SK-N-SH (cell line): ENCODE results near the gene PNRC2. TPM values are rescaled to one million over a fixed set of nuclear protein-coding genes. Genes with fewer than 3 reads are reported as not detected.

Experiments used
- CTCF ChIA-PET: fragments of 300-600, 350-600 bp; formaldehyde crosslinking; extraction: SDS; loops from one replicate; lab custom pipeline; 2021; lab: Yijun Ruan, JAX
- POLR2A ChIA-PET: fragments of 350-600 bp; sonication (Branson Sonifier 250); formaldehyde crosslinking; extraction: SDS; loops from one replicate; lab custom pipeline; 2020; ENCODE audit warnings: antibody characterized with exemption, inconsistent platforms; lab: Yijun Ruan, JAX
- DNase-seq: peaks from one replicate; pipeline ENCODE4 v3.0.0; 2012
- H2AFZ ChIP-seq: fragments of 200-600 bp; sonication (generic); 2 replicates; pipeline ENCODE4 v1.8.1; 2016; ENCODE audit warnings: antibody characterized with exemption, mild to moderate bottlenecking, low read depth
- H3F3A ChIP-seq: fragments of 200-600 bp; sonication (generic); replicated peaks from 2 replicates; pipeline ENCODE3; 2016; ENCODE audit warnings: antibody characterized with exemption, mild to moderate bottlenecking; ENCODE audit not compliant: insufficient read depth
- H3K27ac ChIP-seq, 2 experiments: fragments of 200-500 bp in 1 of 2; fragments of 200-600 bp in 1 of 2; sonication (Bioruptor generic) in 1 of 2; sonication (generic), shearing (Covaris generic) in 1 of 2; 2 replicates each; pipeline versions ENCODE4 v1.5.1 to v1.6.1; 2014 to 2016; ENCODE audit warnings: low read depth in 2 of 2, inconsistent platforms in 1 of 2, low read length in 1 of 2, mild to moderate bottlenecking in 1 of 2, mixed read lengths in 1 of 2
- H3K27me3 ChIP-seq: fragments of 200-600 bp; sonication (generic), shearing (Covaris generic); 2 replicates; pipeline ENCODE4 v1.6.1; 2016; ENCODE audit warnings: mixed run types; ENCODE audit not compliant: insufficient read depth
- H3K36me3 ChIP-seq, 2 experiments: fragments of 200-500 bp in 1 of 2; fragments of 200-600 bp in 1 of 2; sonication (Bioruptor generic) in 1 of 2; sonication (generic) in 1 of 2; replicated peaks in 1 of 2; 2 replicates each; pipeline versions ENCODE3 to v1.5.1; 2014 to 2016; ENCODE audit warnings: low read length in 1 of 2, mild to moderate bottlenecking in 1 of 2; ENCODE audit not compliant: insufficient read depth in 2 of 2, control insufficient read depth in 1 of 2
- H3K4me1 ChIP-seq, 2 experiments: fragments of 200-500 bp in 1 of 2; fragments of 200-600 bp in 1 of 2; sonication (Bioruptor generic) in 1 of 2; sonication (generic), shearing (Covaris generic) in 1 of 2; 2 replicates each; pipeline versions ENCODE4 v1.5.1 to v1.6.1; 2014 to 2016; ENCODE audit warnings: low read depth in 1 of 2, low read length in 1 of 2, mixed run types in 1 of 2; ENCODE audit not compliant: insufficient read depth in 2 of 2, control insufficient read depth in 1 of 2
- H3K4me2 ChIP-seq: fragments of 200-600 bp; sonication (generic), shearing (Covaris generic); 2 replicates; pipeline ENCODE4 v1.6.1; 2017; ENCODE audit warnings: mixed run types
- H3K4me3 ChIP-seq, 2 experiments: fragments of 200-500 bp in 1 of 2; fragments of 200-600 bp in 1 of 2; sonication (Bioruptor generic) in 1 of 2; sonication (generic), shearing (Covaris generic) in 1 of 2; 2 replicates each; pipeline versions ENCODE4 v1.5.1 to v1.8.1; 2014 to 2016; ENCODE audit warnings: low read depth in 2 of 2, inconsistent platforms in 1 of 2, low read length in 1 of 2, mild to moderate bottlenecking in 1 of 2, mixed read lengths in 1 of 2, moderate library complexity in 1 of 2
- H3K79me2 ChIP-seq: fragments of 200-600 bp; sonication (generic); 2 replicates; pipeline ENCODE4 v1.8.1; 2017; ENCODE audit warnings: mild to moderate bottlenecking; ENCODE audit not compliant: insufficient read depth
- H3K9ac ChIP-seq: fragments of 200-600 bp; sonication (generic); 2 replicates; pipeline ENCODE4 v1.6.1; 2017; ENCODE audit warnings: mixed run types
- H3K9me2 ChIP-seq: fragments of 200-600 bp; sonication (generic); 2 replicates; pipeline ENCODE4 v1.6.1; 2017; ENCODE audit warnings: mixed run types
- H3K9me3 ChIP-seq: fragments of 200-600 bp; sonication (generic); 2 replicates; pipeline ENCODE4 v1.6.1; 2017; ENCODE audit warnings: mixed run types, mild to moderate bottlenecking, moderate library complexity
- H4K20me1 ChIP-seq: fragments of 200-600 bp; sonication (generic); 2 replicates; pipeline ENCODE4 v1.6.1; 2017; ENCODE audit warnings: mild to moderate bottlenecking, mixed run types; ENCODE audit not compliant: insufficient read depth
- CHD2 ChIP-seq: fragments of 150-350 bp; IDR thresholded peaks from 2 replicates; pipeline ENCODE4 v1.6.1; 2018; ENCODE audit warnings: low read length; ENCODE audit not compliant: partially characterized antibody
- ELF1 ChIP-seq: IDR thresholded peaks from 2 replicates; pipeline ENCODE4 v1.4.0; 2012
- EP300 ChIP-seq, 2 experiments: IDR thresholded peaks; 2 replicates each; pipeline versions ENCODE4 v1.4.0 to v1.6.1; 2012; ENCODE audit warnings: borderline replicate concordance in 1 of 2, low read depth in 1 of 2, low read length in 1 of 2
- EZH2phosphoT487 ChIP-seq: fragments of 200-600 bp; sonication (generic); IDR thresholded peaks from 2 replicates; pipeline ENCODE4 v1.6.1; 2017; ENCODE audit warnings: low read depth, mixed run types, mild to moderate bottlenecking, antibody characterized with exemption, moderate library complexity, borderline replicate concordance
- FOXJ3 ChIP-seq: sonication (generic); formaldehyde crosslinking; IDR thresholded peaks from 2 replicates; pipeline ENCODE4 v1.5.1; 2020; ENCODE audit warnings: mild to moderate bottlenecking, missing genetic modification reagents
- FOXM1 ChIP-seq: IDR thresholded peaks from 2 replicates; pipeline ENCODE4 v1.4.0; 2012; ENCODE audit warnings: low read depth, mild to moderate bottlenecking
- GABPA ChIP-seq: IDR thresholded peaks from 2 replicates; pipeline ENCODE4 v1.4.0; 2012; ENCODE audit warnings: low read depth, mild to moderate bottlenecking
- IRF3 ChIP-seq: fragments of 150-350 bp; IDR thresholded peaks from 2 replicates; pipeline ENCODE4 v1.6.1; 2016; ENCODE audit warnings: mild to moderate bottlenecking, low read depth, low read length
- JUND ChIP-seq: IDR thresholded peaks from 2 replicates; pipeline ENCODE4 v1.4.0; 2012
- MXI1 ChIP-seq: IDR thresholded peaks from 2 replicates; pipeline ENCODE4 v1.6.1; 2012; ENCODE audit warnings: mild to moderate bottlenecking, low read depth, low read length, improper control_type of control experiment
- NFIC ChIP-seq: IDR thresholded peaks from 2 replicates; pipeline ENCODE4 v1.4.0; 2012; ENCODE audit warnings: borderline replicate concordance
- NRF1 ChIP-seq: IDR thresholded peaks from 2 replicates; pipeline ENCODE4 v1.6.1; 2012; ENCODE audit warnings: low read depth, mild to moderate bottlenecking, low read length
- PBX3 ChIP-seq: IDR thresholded peaks from 2 replicates; pipeline ENCODE4; 2012
- POLR2AphosphoS5 ChIP-seq: IDR thresholded peaks from 2 replicates; pipeline ENCODE4 v1.6.1; 2012; ENCODE audit warnings: low read depth, low read length
- RAD21 ChIP-seq: IDR thresholded peaks from 2 replicates; pipeline ENCODE4 v1.6.1; 2012; ENCODE audit warnings: mild to moderate bottlenecking, low read length
- RFX5 ChIP-seq: IDR thresholded peaks from 2 replicates; pipeline ENCODE4 v1.6.1; 2012; ENCODE audit warnings: mild to moderate bottlenecking, improper control_type of control experiment, low read length
- RXRA ChIP-seq: IDR thresholded peaks from 2 replicates; pipeline ENCODE4 v1.4.0; 2012; ENCODE audit warnings: low read depth, mild to moderate bottlenecking, borderline replicate concordance
- SIN3A ChIP-seq: IDR thresholded peaks from 2 replicates; pipeline ENCODE4 v1.6.1; 2012; ENCODE audit warnings: low read depth, mild to moderate bottlenecking, low read length, moderate library complexity, borderline replicate concordance
- SMC3 ChIP-seq: IDR thresholded peaks from 2 replicates; pipeline ENCODE4 v1.6.1; 2012; ENCODE audit warnings: low read depth, low read length, improper control_type of control experiment
- TCF12 ChIP-seq: IDR thresholded peaks from 2 replicates; pipeline ENCODE4 v1.4.0; 2012
- TEAD4 ChIP-seq: IDR thresholded peaks from 2 replicates; pipeline ENCODE4 v1.4.0; 2012; ENCODE audit warnings: mild to moderate bottlenecking, borderline replicate concordance; ENCODE audit not compliant: insufficient read depth
- YY1 ChIP-seq: IDR thresholded peaks from 2 replicates; pipeline ENCODE4 v1.4.0; 2012; ENCODE audit warnings: low read depth, mild to moderate bottlenecking
- WGBS: methylation state at CpG from one replicate; pipeline ENCODE4 v1.1.6; 2017; ENCODE audit warnings: low lambda C conversion rate; 5-methylcytosine and 5-hydroxymethylcytosine counted together
- polyA plus RNA-seq, 3 experiments: library from polyadenylated mRNA; depleted of rRNA; stranded (reverse); fragments of >200 nt; gene quantifications; 2 replicates each; pipeline ENCODE4 v1.2.3, GENCODE V29; 2012
- TF ChIP-seq, protein P1 (sequence below): fragments of 200-600 bp; sonication (generic); IDR thresholded peaks from 2 replicates; pipeline ENCODE4 v1.6.1; 2017; ENCODE audit warnings: antibody characterized with exemption, mild to moderate bottlenecking, moderate library complexity

Gene PNRC2
- polyA plus RNA-seq, 1 of the 3 experiments (the other 2 are of a cell fraction) = 43.8 TPM

DNA sequence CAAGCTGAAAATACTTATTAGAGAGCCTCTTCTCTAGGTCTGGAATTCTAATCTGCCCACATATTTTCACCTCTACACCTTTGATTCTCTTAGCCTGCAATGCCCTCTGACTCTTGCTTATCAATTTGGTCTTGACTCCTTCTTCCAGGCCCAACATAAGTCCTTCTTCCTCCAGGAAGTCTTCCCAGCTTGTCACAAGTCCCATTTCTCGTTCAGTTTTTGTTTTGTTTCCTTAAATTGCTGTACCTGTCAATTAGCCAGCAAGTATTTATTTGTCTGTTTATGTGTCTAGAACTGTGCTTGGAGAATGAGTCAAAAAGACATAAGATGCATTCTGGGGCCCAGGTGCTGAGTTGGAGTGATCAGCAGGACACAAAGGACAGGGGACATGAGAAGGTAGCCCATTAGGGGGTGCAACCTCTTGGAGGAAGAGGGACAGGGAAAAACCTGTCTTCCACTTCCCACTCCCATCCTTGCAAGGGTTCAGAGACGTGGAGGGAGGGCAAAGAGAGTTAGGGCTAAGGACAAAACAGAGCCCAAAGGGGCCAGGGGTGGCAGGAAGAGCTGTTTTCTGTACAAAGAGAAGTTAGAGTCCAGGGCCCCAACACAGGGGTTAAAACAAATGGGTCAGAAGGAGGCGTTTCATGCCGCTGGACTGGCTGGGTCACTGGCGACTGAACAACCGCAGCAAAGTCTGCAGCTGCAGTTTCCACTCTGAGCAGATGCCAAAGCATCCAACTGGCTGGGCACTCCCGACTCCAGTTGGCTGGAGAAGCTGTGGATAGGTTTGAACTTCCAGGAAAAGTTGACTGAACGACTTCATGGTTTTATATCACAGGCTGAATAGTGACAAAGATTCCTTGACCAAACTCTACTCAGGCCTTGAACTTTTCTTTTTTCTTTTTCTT is 35.8 kb upstream of the PNRC2 start:
- Histone ChIP-seq H4K20me1 (no peaks in the 10 kb centered on the region), H3K4me3 (no peak overlapping the region), H3K36me3 (no peaks in the 10 kb centered on the region), H3K79me2 (no peaks in the 10 kb centered on the region), H3K9ac (no peak overlapping the region), H3K4me1 (peaks cover 0 to 6% of the 10 kb centered on the region in 2 experiments; a peak in 1 of 4 replicates), H3K27me3 (no peaks in the 10 kb centered on the region), H3F3A (no peaks in the 10 kb centered on the region), H3K27ac (no peak overlapping the region), H3K9me3 (no peaks in the 10 kb centered on the region), H2AFZ (no peak overlapping the region), H3K9me2 (no peaks in the 10 kb centered on the region), H3K4me2 (no peak overlapping the region)
- 78% methylated on average over 8 of the region's 8 CpGs for WGBS
- ChIA-PET POLR2A (interaction anchor here (0.6 kb wide), 1 partner anchor 108 kb away, joined by 4 read pairs; no protein-coding TSS in a partner anchor), CTCF (interaction anchor here (0.9 kb wide), 1 partner anchor 35 kb away, joined by 3 read pairs; no protein-coding TSS in a partner anchor)
- no peak for DNase-seq
- TF ChIP-seq ELF1 = no peak
- TF ChIP-seq RXRA = no peak
- no peak for TF ChIP-seq FOXM1
- TF ChIP-seq PBX3 = no peak
- TF ChIP-seq CHD2 = no peak
- TF ChIP-seq POLR2AphosphoS5 = no peak
- no peak for TF ChIP-seq TCF12
- TF ChIP-seq, protein P1, sequence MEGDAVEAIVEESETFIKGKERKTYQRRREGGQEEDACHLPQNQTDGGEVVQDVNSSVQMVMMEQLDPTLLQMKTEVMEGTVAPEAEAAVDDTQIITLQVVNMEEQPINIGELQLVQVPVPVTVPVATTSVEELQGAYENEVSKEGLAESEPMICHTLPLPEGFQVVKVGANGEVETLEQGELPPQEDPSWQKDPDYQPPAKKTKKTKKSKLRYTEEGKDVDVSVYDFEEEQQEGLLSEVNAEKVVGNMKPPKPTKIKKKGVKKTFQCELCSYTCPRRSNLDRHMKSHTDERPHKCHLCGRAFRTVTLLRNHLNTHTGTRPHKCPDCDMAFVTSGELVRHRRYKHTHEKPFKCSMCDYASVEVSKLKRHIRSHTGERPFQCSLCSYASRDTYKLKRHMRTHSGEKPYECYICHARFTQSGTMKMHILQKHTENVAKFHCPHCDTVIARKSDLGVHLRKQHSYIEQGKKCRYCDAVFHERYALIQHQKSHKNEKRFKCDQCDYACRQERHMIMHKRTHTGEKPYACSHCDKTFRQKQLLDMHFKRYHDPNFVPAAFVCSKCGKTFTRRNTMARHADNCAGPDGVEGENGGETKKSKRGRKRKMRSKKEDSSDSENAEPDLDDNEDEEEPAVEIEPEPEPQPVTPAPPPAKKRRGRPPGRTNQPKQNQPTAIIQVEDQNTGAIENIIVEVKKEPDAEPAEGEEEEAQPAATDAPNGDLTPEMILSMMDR = no peak
- TF ChIP-seq SMC3 = no peak
- no peak for TF ChIP-seq FOXJ3 (CRISPR knock-in tag)
- no peak for TF ChIP-seq NRF1
- TF ChIP-seq MXI1 = no peak
- no peak for TF ChIP-seq RAD21
- TF ChIP-seq NFIC = no peak
- no peak for TF ChIP-seq TEAD4

DNA sequence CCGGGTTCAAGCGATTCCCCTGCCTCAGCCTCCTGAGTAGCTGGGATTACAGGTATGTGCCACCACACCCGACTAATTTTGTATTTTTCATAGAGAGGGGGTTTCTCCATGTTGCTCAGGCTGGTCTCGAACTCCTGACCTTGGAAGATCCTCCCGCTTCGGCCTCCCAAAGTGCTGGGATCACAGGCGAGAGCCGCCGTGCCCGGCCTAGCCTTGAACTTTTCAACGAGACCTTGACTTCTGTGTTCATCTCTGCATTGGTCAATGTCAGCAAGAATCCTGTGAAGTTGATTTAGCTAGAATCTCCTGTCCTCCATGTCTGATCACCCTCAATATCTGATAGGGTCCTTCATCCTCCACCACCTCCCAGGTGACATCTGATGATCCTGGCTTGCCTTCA is 35.0 kb upstream of the PNRC2 start:
- Histone ChIP-seq H3K79me2 (no peaks in the 10 kb centered on the region), H3K4me2 (no peak overlapping the region), H3K27me3 (no peaks in the 10 kb centered on the region), H3K9ac (no peak overlapping the region), H3K36me3 (no peaks in the 10 kb centered on the region), H3K4me1 (peaks cover 0 to 6% of the 10 kb centered on the region in 2 experiments; a peak in 1 of 4 replicates), H4K20me1 (no peaks in the 10 kb centered on the region), H3K27ac (no peak overlapping the region), H3K9me2 (no peaks in the 10 kb centered on the region), H3K9me3 (no peaks in the 10 kb centered on the region), H2AFZ (no peak overlapping the region), H3F3A (no peaks in the 10 kb centered on the region), H3K4me3 (no peak overlapping the region)
- WGBS = 85% methylated on average over 11 of the region's 11 CpGs
- DNase-seq = no peak
- ChIA-PET CTCF (interaction anchor here (0.9 to 1.0 kb wide), 2 partner anchors 8 to 35 kb away, joined by 3 to 5 read pairs; no protein-coding TSS in a partner anchor), POLR2A (no interaction called here)
- TF ChIP-seq TEAD4 = no peak
- TF ChIP-seq IRF3 = no peak
- no peak for TF ChIP-seq GABPA
- no peak for TF ChIP-seq YY1
- no peak for TF ChIP-seq RFX5
- TF ChIP-seq, protein P1 = no peak
- no peak for TF ChIP-seq EP300 (IDR thresholded peaks at IDR 0.05; ENCODE audit: borderline replicate concordance in 1 of 2, low read depth in 1 of 2, low read length in 1 of 2)
- TF ChIP-seq JUND = no peak
- no peak for TF ChIP-seq RXRA
- no peak for TF ChIP-seq SIN3A
- no peak for TF ChIP-seq EZH2phosphoT487
